GF-D8 (cell line): ENCODE measurements around the gene EEF1A2.
A peak's percentile ranks its signal among the peaks of the same experiment; 100 is the strongest.

Experiments used
- DNase-seq: peaks from one replicate; lab custom pipeline; 2025; lab: John Stamatoyannopoulos, UW

EEF1A2 gene

GRCh38 chr20:63468421-63468820, 30.5 kb downstream of the EEF1A2 start:
- no peak for DNase-seq

GRCh38 chr20:63467294-63468083, 31.4 kb downstream of the EEF1A2 start:
- DNase-seq: no peak

DNA sequence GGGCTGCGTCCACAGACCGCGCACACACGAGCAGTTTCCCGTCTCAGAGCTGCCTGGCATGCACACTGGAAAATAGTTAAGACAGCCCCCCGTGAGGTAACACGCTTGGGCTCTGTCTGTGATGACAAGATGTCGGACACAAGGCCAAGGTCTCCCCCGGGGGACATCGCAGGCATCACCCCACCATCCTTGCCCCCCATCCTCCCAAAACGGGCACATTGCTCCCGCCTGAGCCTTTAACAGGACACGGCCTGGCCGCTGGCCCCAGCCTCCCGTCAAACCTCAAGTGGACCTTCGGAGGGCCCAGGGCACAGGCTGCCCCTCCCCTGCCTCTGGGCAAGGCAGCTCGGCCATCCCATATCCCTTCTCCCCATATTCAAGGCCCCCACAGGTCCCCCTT, 32.0 kb downstream of the EEF1A2 start:
- DNase-seq: no peak

- DNase-seq: no peak
These were observed 32.5 kb downstream of the EEF1A2 start for GRCh38 chr20:63466250-63466825.

GRCh38 chr20:63465380-63466249, 33.3 kb downstream of the EEF1A2 start:
- DNase-seq: no peak

GRCh38 chr20:63464289-63464635, 34.6 kb downstream of the EEF1A2 start:
- no peak for DNase-seq

- no peak for DNase-seq
These were observed 35.2 kb downstream of the EEF1A2 start for GRCh38 chr20:63463400-63464288.

DNA sequence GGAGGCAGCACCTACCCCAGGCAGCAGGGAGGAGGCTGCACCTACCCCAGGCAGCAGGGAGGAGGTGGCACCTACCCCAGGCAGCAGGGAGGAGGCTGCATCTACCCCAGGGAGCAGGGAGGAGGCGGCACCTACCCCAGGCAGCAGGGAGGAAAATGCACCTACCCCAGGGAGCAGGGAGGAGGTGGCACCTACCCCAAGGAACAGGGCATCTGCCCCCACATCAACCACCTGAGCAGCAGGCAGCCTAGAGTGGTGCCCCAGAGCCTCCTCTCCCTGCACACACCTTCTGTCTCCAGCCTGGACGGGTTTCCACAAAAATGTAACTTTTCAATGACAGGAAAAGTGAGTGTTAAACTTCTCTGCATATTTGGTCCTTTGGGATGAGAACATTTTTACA, 36.6 kb downstream of the EEF1A2 start:
- DNase-seq: no peak

GRCh38 chr20:63461104-63461763, 37.6 kb downstream of the EEF1A2 start:
- no peak for DNase-seq

DNA sequence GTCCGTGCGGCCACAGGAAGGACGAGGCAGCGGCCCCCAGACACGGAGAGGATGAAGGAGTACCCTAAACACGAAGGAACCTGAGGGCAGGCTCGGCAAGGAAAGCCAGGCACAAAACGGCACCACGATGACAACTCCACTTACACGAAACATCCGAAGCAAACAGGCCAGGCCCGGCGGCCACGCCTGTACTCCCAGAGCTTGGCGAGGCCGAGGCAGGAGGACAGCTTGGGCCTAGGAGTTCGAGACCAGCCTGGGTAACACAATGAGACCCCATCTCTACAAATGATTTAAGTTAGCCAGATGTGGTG, 39.9 kb downstream of the EEF1A2 start:
- no peak for DNase-seq

GRCh38 chr20:63458170-63459069, 40.5 kb downstream of the EEF1A2 start:
- DNase-seq: no peak

- DNase-seq: peak; percentile 44
These were observed 41.1 kb downstream of the EEF1A2 start for GRCh38 chr20:63457737-63458136.

GRCh38 chr20:63456429-63457284, 42.2 kb downstream of the EEF1A2 start:
- no peak for DNase-seq

DNA sequence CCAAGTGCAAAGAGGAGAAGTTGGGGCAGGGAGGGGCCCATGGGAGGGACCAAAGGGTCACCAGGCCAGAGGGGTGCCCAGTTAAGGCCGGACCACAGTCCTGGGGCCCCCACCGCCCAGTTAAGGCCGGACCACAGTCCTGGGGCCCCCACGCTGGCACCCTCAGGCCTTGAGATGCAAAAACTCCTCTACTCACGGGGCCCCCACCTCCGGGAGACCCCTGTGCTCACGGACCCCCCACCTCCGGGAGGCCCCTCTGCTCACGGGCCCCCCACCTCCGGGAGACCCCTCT, 43.4 kb downstream of the EEF1A2 start:
- no peak for DNase-seq

DNA sequence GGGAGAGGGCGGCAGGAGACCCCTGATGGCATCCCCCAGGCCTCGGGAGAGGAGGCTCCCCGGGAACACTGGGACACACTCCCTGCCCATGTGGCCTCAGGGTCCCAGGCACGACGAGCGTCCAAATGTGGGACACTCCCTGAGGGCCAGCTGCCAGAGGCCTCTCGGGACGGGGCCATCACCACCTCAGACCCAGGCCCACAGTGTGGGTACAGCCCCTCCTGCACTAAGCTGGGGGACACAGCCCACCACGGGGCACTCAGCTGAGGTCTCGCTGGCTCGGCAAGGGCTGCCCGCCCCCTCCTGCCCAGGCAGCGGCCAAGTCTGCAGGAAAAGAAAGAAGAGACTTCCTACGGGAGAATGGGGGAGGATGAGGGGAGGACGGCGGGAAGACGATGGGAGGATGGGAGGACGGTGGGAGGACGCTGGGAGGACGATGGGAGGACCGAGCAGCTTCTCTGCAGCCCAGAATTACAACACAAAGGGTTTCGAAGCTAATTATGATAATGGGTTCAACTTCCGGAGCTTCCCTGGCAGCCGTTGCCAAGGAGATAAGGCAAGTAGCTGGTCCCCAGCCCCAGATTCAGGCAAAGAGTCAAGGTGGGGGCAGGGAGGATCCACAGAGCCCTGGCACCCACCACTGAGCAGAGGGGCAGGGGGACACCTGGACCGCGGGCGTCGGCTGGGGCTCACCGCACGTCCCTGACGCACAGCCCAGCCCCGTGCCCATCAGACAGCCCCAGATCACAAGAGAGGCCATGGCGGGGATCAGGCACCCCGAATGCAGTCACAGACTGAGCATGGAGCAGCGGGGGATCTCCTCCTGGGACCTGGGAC, 43.9 kb downstream of the EEF1A2 start:
- DNase-seq: no peak

GRCh38 chr20:63452821-63453523, 45.9 kb downstream of the EEF1A2 start:
- no peak for DNase-seq

DNA sequence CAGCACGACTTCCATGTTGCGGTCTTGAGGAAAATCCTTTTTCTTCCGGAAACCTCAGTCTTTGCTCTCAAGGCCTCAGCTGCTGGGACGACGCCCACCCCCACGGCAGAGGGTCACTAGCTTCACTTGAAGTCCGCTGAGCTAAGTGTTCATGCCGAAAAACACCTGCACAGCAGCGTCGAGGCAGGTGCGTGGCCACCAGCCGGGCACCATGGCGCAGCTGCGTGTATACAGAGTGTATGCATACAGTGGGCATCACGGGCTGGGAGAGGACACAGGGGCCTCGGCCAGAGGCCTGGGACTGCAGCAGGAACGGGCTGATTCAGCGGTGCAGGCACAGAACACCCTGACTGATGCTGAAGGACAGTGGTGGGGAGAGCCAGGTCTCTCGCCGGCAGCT, 46.5 kb downstream of the EEF1A2 start:
- no peak for DNase-seq

GRCh38 chr20:63451821-63452220, 47.1 kb downstream of the EEF1A2 start:
- no peak for DNase-seq
